Measurements from ENCODE around the gene IFIH1.

IFIH1 gene

DNA sequence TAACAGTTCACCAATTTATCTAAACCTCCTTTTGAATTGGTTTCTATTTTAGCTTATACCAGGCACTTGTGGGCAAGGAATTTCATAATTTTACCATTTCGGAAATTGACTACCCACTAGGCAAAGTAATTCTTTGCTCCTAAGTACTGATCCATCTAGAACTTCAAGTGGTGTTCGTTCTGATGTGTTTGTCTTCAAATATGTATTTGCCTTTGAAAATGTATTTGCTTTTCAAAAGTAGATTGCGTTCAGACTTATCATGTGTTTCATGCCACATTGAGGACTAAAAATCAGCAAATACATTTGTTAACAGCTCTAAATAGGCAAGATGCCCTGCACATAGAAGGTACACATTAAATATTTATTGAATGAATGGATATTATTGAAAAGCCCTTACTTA lies 26.7 kb downstream of the IFIH1 start:
- Histone ChIP-seq H3K4me1 (ENCODE audit: control insufficient read depth, insufficient read depth, low read length) (no peaks in the 10 kb centered on the region), H3K36me3 (ENCODE audit: control insufficient read depth, insufficient read depth, low read length) (no peaks in the 10 kb centered on the region), H3K4me3 (ENCODE audit: low read length) (no peak overlapping the region), H3K27ac (ENCODE audit: low read length) (no peak overlapping the region), H3K27me3 (ENCODE audit: control insufficient read depth, insufficient read depth, low read length) (no peaks in the 10 kb centered on the region), H3K9me3 (ENCODE audit: control insufficient read depth, insufficient read depth, low read length) (no peaks in the 10 kb centered on the region)
- no CpG with 5 or more reads among the region's 3 CpGs for WGBS (ENCODE audit: insufficient coverage, insufficient read length)
- no peak for DNase-seq (ENCODE audit: low read depth, low spot score)

DNA sequence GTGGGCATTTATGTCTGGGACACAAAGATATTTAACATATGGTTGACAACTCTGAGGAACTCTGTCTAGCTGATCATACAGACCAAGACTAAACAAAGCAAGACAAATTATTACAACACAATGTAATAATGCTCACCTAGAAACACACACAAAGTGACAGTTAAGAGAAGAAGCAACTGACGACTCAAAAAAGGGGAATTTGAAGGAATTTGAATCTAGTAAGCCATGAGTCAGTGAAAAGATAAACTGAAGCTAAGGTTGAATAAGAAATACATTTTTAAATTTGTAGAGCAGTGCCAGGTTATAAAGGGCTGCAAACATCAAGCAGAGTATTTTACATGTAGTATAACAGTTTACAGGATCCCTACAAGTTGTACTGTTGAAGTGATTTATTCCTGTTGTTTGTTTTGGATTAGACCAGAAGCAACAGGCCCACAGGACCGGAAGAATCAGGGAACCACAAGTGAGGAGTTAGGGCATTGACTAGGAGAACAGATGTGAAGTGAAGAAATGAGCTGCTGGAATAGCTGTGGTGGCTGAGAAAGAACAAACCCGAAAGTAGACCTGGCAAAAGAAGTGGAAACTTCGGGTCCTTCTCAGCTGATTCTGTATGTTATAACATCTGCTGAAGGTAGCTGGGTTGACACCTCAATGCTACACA lies 35.6 kb downstream of the IFIH1 start:
- Histone ChIP-seq H3K27me3 (ENCODE audit: control insufficient read depth, insufficient read depth, low read length) (no peaks in the 10 kb centered on the region), H3K4me3 (ENCODE audit: low read length) (no peak overlapping the region), H3K27ac (ENCODE audit: low read length) (no peak overlapping the region), H3K9me3 (ENCODE audit: control insufficient read depth, insufficient read depth, low read length) (no peaks in the 10 kb centered on the region), H3K4me1 (ENCODE audit: control insufficient read depth, insufficient read depth, low read length) (no peaks in the 10 kb centered on the region), H3K36me3 (ENCODE audit: control insufficient read depth, insufficient read depth, low read length) (no peaks in the 10 kb centered on the region)
- no CpG with 5 or more reads among the region's 4 CpGs for WGBS (ENCODE audit: insufficient coverage, insufficient read length)
- DNase-seq (ENCODE audit: low read depth, low spot score) = no peak

DNA sequence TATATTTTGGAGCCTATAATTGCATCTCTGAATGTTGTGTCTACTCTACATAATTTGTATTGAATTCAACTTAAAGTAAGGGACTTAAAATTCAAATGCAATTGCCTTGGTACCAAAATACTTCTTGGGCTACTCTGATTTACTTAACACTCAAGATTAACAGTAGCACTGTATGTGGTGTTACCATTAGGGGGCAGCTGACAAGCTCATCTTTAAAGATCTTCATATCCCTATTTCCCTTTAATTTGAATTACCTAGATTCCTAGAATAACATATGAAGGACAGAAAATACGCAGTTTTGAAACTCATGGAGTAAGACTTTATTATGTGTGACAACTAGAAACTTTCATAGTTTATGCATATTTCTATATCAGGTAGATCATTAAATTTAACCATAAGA lies 37.8 kb downstream of the IFIH1 start:
- Histone ChIP-seq H3K36me3 (ENCODE audit: control insufficient read depth, insufficient read depth, low read length) (no peaks in the 10 kb centered on the region), H3K4me3 (ENCODE audit: low read length) (no peak overlapping the region), H3K27me3 (ENCODE audit: control insufficient read depth, insufficient read depth, low read length) (no peaks in the 10 kb centered on the region), H3K4me1 (ENCODE audit: control insufficient read depth, insufficient read depth, low read length) (no peaks in the 10 kb centered on the region), H3K9me3 (ENCODE audit: control insufficient read depth, insufficient read depth, low read length) (no peaks in the 10 kb centered on the region), H3K27ac (ENCODE audit: low read length) (no peak overlapping the region)
- DNase-seq (ENCODE audit: low read depth, low spot score) = no peak
- no CpG with 5 or more reads among the region's 1 CpG for WGBS (ENCODE audit: insufficient coverage, insufficient read length)

DNA sequence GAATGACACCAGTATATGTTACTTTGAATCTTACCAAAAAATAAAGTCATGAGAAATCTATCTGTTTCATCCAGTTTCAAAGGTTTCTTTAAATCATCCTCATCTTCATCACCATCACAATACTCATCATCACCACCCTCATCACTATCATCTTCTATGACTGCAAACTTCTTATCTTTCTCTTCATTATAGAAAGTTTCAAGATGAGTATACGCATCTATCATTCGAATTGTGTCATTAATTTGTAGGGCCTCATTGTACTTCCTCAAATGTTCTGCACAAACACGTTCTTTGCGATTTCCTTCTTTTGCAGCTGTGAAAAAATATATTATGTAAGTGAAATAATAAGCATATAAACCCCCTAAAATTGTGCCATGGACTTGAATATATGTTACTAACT lies 41.1 kb downstream of the IFIH1 start:
- Histone ChIP-seq H3K4me1 (ENCODE audit: control insufficient read depth, insufficient read depth, low read length) (no peaks in the 10 kb centered on the region), H3K27ac (ENCODE audit: low read length) (no peak overlapping the region), H3K4me3 (ENCODE audit: low read length) (no peak overlapping the region), H3K36me3 (ENCODE audit: control insufficient read depth, insufficient read depth, low read length) (no peaks in the 10 kb centered on the region), H3K9me3 (ENCODE audit: control insufficient read depth, insufficient read depth, low read length) (no peaks in the 10 kb centered on the region), H3K27me3 (ENCODE audit: control insufficient read depth, insufficient read depth, low read length) (no peaks in the 10 kb centered on the region)
- no peak for DNase-seq (ENCODE audit: low read depth, low spot score)
- no CpG with 5 or more reads among the region's 4 CpGs for WGBS (ENCODE audit: insufficient coverage, insufficient read length)

DNA sequence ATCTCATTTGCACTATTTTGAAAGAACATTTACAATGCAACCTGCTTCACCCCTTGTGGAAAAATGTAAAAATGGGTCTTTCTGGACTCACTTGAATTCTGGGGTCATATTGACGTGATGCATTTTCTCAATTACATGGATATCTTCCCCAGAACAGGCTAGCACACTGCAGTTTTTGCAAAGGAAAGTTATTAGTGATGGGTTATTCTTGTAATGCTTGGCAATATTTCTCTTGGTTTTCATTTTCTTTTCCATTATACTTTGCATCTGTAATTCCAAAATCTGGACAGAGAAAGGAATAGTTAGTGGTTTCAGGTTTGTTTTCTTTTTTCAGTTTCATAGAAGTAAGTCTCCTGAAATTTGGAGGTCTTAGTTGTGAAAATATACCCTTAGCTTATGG lies 50.5 kb downstream of the IFIH1 start:
- Histone ChIP-seq H3K36me3 (ENCODE audit: control insufficient read depth, insufficient read depth, low read length) (no peaks in the 10 kb centered on the region), H3K4me1 (ENCODE audit: control insufficient read depth, insufficient read depth, low read length) (no peaks in the 10 kb centered on the region), H3K9me3 (ENCODE audit: control insufficient read depth, insufficient read depth, low read length) (no peaks in the 10 kb centered on the region), H3K4me3 (ENCODE audit: low read length) (no peak overlapping the region), H3K27ac (ENCODE audit: low read length) (no peak overlapping the region), H3K27me3 (ENCODE audit: control insufficient read depth, insufficient read depth, low read length) (no peaks in the 10 kb centered on the region)
- WGBS (ENCODE audit: insufficient coverage, insufficient read length) = no CpG with 5 or more reads among the region's 1 CpG
- no peak for DNase-seq (ENCODE audit: low read depth, low spot score)

DNA sequence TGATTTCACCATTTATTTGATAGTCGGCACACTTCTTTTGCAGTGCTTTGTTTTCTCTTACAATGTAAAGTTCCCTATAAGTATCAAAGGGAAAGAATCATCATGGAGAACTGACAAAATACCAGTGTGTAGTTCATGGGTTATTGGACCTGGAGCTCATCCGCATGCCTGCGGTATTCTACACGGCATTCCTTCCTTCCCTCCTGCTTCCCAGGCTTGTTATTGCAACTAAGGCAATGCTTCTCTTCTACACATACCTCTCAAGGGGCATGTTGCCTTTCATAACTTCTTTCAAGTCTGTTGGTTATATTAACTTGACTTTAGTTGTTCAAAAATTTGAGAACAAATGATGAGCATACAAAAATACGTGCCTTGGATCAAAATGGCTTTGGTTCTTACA lies 51.0 kb downstream of the IFIH1 start:
- Histone ChIP-seq H3K27ac (ENCODE audit: low read length) (no peak overlapping the region), H3K36me3 (ENCODE audit: control insufficient read depth, insufficient read depth, low read length) (no peaks in the 10 kb centered on the region), H3K4me3 (ENCODE audit: low read length) (no peak overlapping the region), H3K27me3 (ENCODE audit: control insufficient read depth, insufficient read depth, low read length) (no peaks in the 10 kb centered on the region), H3K9me3 (ENCODE audit: control insufficient read depth, insufficient read depth, low read length) (no peaks in the 10 kb centered on the region), H3K4me1 (ENCODE audit: control insufficient read depth, insufficient read depth, low read length) (no peaks in the 10 kb centered on the region)
- DNase-seq (ENCODE audit: low read depth, low spot score) = no peak
- WGBS (ENCODE audit: insufficient coverage, insufficient read length) = no CpG with 5 or more reads among the region's 5 CpGs

DNA sequence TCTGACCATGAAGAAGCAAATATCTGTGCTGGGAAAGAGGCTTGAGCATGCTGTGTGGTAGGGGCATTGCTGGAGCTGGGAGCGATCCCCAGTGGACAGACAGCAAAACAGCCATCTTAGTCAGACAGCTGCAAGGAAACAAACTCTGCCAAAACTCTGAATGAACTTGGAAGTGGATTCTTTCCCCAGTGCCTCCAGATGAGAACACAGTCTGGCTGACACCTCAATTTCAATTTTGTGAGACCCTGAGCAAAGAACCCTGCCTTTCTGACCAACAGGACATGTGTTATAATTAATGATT lies 52.1 kb downstream of the IFIH1 start:
- Histone ChIP-seq H3K4me3 (ENCODE audit: low read length) (no peak overlapping the region), H3K27ac (ENCODE audit: low read length) (no peak overlapping the region), H3K36me3 (ENCODE audit: control insufficient read depth, insufficient read depth, low read length) (no peaks in the 10 kb centered on the region), H3K9me3 (ENCODE audit: control insufficient read depth, insufficient read depth, low read length) (no peaks in the 10 kb centered on the region), H3K4me1 (ENCODE audit: control insufficient read depth, insufficient read depth, low read length) (no peaks in the 10 kb centered on the region), H3K27me3 (ENCODE audit: control insufficient read depth, insufficient read depth, low read length) (no peaks in the 10 kb centered on the region)
- WGBS (ENCODE audit: insufficient coverage, insufficient read length) = no CpG with 5 or more reads among the region's 1 CpG
- DNase-seq (ENCODE audit: low read depth, low spot score) = no peak

DNA sequence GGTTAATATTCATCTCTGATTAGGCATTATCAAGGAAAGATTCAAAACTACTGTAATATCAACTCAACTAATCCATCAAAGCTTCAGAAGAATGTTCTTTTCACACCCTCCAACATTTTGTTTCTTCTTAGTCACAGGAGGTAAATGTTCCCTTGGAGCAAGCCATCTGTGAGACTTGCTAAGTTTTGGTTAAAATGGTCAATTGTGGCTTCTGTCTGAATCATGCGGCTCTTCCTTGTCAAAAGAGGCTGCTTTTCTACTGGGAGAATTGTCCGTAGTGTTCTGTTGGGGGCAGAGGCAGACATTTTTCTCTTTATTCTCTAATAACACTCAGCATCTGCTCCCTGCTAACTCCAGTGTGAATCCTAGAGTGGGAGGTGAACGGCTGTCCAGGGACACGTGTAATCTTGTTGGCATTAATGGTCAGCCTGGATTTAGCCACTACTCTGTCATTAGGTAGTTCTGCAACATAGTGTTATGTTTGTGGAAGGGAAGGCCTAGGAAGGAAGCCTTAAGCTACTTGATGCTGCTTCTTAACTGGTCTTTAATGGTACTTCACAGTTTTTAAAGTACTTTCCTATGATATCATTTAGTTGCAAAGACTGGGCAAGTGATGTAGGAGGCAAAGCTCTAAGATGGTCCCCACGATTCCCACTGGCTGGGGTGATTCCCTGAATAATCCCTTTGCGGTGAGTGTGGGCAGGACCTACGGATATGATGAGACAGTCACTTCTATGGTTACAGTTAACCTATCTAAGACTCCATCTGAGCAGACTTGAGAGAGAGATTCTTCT lies 52.6 kb downstream of the IFIH1 start:
- no CpG with 5 or more reads among the region's 7 CpGs for WGBS (ENCODE audit: insufficient coverage, insufficient read length)
- H3K9me3 ChIP-seq (ENCODE audit: control insufficient read depth, insufficient read depth, low read length) = no peaks in the 10 kb centered on the region
- H3K4me1 ChIP-seq (ENCODE audit: control insufficient read depth, insufficient read depth, low read length) = no peaks in the 10 kb centered on the region
- no peaks in the 10 kb centered on the region for H3K36me3 ChIP-seq (ENCODE audit: control insufficient read depth, insufficient read depth, low read length)
- no peak overlapping the region for H3K27ac ChIP-seq (ENCODE audit: low read length)
- H3K4me3 ChIP-seq (ENCODE audit: low read length) = no peak overlapping the region
- DNase-seq (ENCODE audit: low read depth, low spot score) = no peak
- H3K27me3 ChIP-seq (ENCODE audit: control insufficient read depth, insufficient read depth, low read length) = no peaks in the 10 kb centered on the region

DNA sequence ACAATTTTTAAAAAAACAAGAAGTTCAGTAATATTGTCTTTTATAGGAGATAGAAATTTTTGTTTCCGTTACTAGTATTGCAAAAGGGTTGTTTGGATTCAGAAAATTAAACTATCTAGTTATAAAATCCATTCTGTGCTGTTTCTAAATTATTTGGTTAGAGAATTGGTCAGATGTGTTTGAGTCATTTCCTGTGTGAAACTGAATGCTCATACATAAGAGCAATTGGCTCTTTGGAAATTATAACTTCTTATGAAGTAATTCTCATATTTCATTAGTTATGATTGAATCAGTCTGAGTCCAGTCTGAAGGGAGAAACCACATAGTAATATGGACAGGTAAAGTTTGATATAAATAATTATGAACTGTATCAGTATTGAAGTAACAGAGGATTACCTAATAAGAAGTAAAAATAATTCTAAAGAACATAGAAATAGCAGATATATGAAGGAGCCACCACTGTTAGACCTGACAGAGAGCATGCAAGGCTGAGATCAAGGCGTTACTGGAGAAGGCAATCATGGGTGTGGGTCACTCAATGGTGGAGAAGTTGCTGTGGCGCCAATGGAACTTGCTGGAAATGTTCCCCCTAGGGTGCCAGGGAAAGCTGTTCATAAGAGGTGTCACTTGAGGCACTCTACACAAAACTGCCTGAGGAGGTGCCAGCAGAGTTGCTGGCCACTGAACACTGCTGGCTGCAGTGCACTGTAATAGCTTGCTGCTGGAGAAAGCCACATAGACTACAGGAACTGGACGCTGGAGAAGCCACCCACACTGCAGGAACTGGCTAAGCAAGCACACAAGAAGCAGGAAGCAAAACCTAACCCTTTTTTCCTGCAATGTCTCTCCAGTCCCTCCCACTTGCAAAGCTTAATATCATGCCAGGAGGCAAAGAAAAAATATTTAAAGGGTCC lies 57.2 kb downstream of the IFIH1 start:
- Histone ChIP-seq H3K27me3 (ENCODE audit: control insufficient read depth, insufficient read depth, low read length) (no peaks in the 10 kb centered on the region), H3K36me3 (ENCODE audit: control insufficient read depth, insufficient read depth, low read length) (no peaks in the 10 kb centered on the region), H3K9me3 (ENCODE audit: control insufficient read depth, insufficient read depth, low read length) (no peaks in the 10 kb centered on the region), H3K4me1 (ENCODE audit: control insufficient read depth, insufficient read depth, low read length) (no peaks in the 10 kb centered on the region), H3K4me3 (ENCODE audit: low read length) (no peak overlapping the region), H3K27ac (ENCODE audit: low read length) (no peak overlapping the region)
- no CpG with 5 or more reads among the region's 4 CpGs for WGBS (ENCODE audit: insufficient coverage, insufficient read length)
- DNase-seq (ENCODE audit: low read depth, low spot score) = no peak

DNA sequence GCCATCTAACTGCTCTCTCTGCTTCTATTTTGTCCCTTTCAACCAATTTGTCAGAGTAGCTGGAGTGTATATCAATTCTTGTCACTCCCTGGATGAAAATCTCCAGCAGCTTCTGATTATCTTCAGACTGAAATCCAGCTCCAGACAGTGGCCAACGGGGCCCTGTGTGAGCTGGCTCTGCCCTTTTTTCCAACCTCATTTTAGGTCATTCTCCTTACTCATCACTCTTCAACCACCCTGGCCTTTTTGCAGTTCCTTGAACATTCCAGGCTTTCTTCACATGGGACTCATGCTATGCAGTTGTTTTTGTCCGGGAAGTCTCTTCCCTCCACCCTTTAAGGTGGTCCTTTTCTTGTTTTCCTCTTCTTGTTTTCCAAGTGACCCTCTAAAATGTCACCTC lies 59.8 kb downstream of the IFIH1 start:
- no peak for DNase-seq (ENCODE audit: low read depth, low spot score)
- Histone ChIP-seq H3K27me3 (ENCODE audit: control insufficient read depth, insufficient read depth, low read length) (no peaks in the 10 kb centered on the region), H3K36me3 (ENCODE audit: control insufficient read depth, insufficient read depth, low read length) (no peaks in the 10 kb centered on the region), H3K27ac (ENCODE audit: low read length) (no peak overlapping the region), H3K4me3 (ENCODE audit: low read length) (no peak overlapping the region), H3K4me1 (ENCODE audit: control insufficient read depth, insufficient read depth, low read length) (no peaks in the 10 kb centered on the region), H3K9me3 (ENCODE audit: control insufficient read depth, insufficient read depth, low read length) (no peaks in the 10 kb centered on the region)
- WGBS (ENCODE audit: insufficient coverage, insufficient read length) = no CpG with 5 or more reads among the region's 2 CpGs

All from iPS DF 6.9 (cell line).